Spleen (tissue), 7 donors: ENCODE measurements around the gene ERBB4.

Source experiments
- CTCF ChIP-seq, 11 experiments: fragments of 200-600 bp in 7 of 11; fragments of 450-650 bp in 4 of 11; sonication (generic) in 4 of 11; IDR thresholded peaks in 8 of 11; conservative IDR thresholded peaks in 3 of 11; 1 replicate in 7 of 11; 2 replicates in 4 of 11; pipeline versions ENCODE4 v1.4.0 to v1.8.0; 2016 to 2021; ENCODE audit warnings: antibody characterized with exemption in 11 of 11, inconsistent platforms in 4 of 11, mild to moderate bottlenecking in 1 of 11
- POLR2A ChIP-seq, 3 donors: fragments of 450-650 bp; IDR thresholded peaks; one replicate each; pipeline ENCODE4 v1.5.1; 2017; ENCODE audit warnings: antibody characterized with exemption in 3 of 3, mild to moderate bottlenecking in 1 of 3
- POLR2AphosphoS5 ChIP-seq, 3 donors: sonication (generic); formaldehyde crosslinking; IDR thresholded peaks; one replicate each; pipeline ENCODE4 v1.5.1; 2017; ENCODE audit warnings: antibody characterized with exemption in 3 of 3
- donor health status: DM: no; HTN: no; CAD: no; lungs with moderate emphysema.
- donor health status: DM: no; HTN: no; CAD: no.
- donor health status: DM: no; HTN: no; CAD: no.

- TF ChIP-seq POLR2AphosphoS5 (IDR thresholded peaks at IDR 0.05) (no peak), POLR2A (IDR thresholded peaks at IDR 0.05) (no peak), CTCF (IDR thresholded peaks at IDR 0.05 in 8 of 11, conservative IDR thresholded peaks at IDR 0.05 in 3 of 11) (no peak)
Observed at GRCh38 chr2:211440107-211440506, 1098.5 kb downstream of the ERBB4 start.
